T-helper 2 cell treated with Interferon-gamma antibody and Interleukin-4, amounts not matched to agents 5 μg/mL and 100 μg/mL, for 36 hours (primary cell): ENCODE results near the gene RAB37.
A peak's percentile ranks its signal among the peaks of the same experiment; 100 is the strongest.

Source experiments
- DNase-seq: peaks from one replicate; pipeline ENCODE4 v3.0.0; 2021; ENCODE audit warnings: low spot score
- H3K27ac Mint-ChIP-seq: one replicate; pipeline ENCODE4 v1.8.0; 2021; ENCODE audit warnings: mild to moderate bottlenecking, mixed read lengths
- H3K27me3 Mint-ChIP-seq: one replicate; pipeline ENCODE4 v1.8.0; 2021; ENCODE audit warnings: low read depth, mixed read lengths
- H3K36me3 Mint-ChIP-seq: one replicate; pipeline ENCODE4 v1.8.0; 2021; ENCODE audit warnings: low read depth, mixed read lengths
- H3K4me1 Mint-ChIP-seq: one replicate; pipeline ENCODE4 v1.8.0; 2021; ENCODE audit warnings: low read depth, mixed read lengths
- H3K4me3 Mint-ChIP-seq: one replicate; pipeline ENCODE4 v1.8.0; 2022; ENCODE audit warnings: mild to moderate bottlenecking, moderate library complexity, mixed read lengths
- H3K9me3 Mint-ChIP-seq: one replicate; pipeline ENCODE4 v1.8.0; 2021; ENCODE audit warnings: mixed read lengths

The RAB37 gene

DNA sequence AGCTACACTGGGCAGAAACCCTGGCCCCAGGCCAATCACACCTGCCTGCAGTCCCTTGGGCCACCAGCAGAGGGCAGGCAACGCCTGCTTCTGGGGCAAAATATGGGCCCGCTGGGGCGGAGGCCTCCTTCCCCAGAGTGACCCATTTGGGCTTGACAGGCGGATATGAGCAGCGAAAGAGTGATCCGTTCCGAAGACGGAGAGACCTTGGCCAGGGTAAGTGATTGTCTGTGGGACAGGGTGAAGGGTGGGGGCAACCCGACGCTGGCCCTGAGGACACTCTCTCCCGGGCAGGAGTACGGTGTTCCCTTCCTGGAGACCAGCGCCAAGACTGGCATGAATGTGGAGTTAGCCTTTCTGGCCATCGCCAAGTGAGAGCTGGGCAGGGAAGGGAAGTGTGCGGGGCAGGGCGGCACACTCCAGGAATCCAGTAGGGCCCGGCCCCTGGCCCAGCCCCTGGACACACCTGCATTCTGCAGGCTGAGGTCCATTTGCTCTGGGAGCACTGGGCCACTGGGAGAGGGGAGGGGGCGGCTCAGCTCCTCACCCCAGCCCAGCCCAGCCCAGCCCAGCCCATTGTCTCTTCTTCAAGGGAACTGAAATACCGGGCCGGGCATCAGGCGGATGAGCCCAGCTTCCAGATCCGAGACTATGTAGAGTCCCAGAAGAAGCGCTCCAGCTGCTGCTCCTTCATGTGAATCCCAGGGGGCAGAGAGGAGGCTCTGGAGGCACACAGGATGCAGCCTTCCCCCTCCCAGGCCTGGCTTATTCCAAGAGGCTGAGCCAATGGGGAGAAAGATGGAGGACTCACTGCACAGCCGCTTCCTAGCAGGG lies 7.9 kb downstream of the RAB37 start:
- H3K4me1 Mint-ChIP-seq, result peaks cover 61% of the 10 kb centered on the region
- peak overlapping the region; percentile 69 for H3K27ac Mint-ChIP-seq
- H3K36me3 Mint-ChIP-seq, result peaks cover 49% of the 10 kb centered on the region
- H3K4me3 Mint-ChIP-seq, result peak overlapping the region; percentile 72
- no peaks in the 10 kb centered on the region for H3K27me3 Mint-ChIP-seq
- H3K9me3 Mint-ChIP-seq, result no peaks in the 10 kb centered on the region
- peak; percentile 81 for DNase-seq

GRCh38 chr17:74745548-74746177 lies 8.6 kb downstream of the RAB37 start:
- H3K4me1 Mint-ChIP-seq, result peaks cover 54% of the 10 kb centered on the region
- H3K36me3 Mint-ChIP-seq, result peaks cover 49% of the 10 kb centered on the region
- H3K4me3 Mint-ChIP-seq, result no peak overlapping the region
- no peak for DNase-seq
- H3K9me3 Mint-ChIP-seq, result no peaks in the 10 kb centered on the region
- no peaks in the 10 kb centered on the region for H3K27me3 Mint-ChIP-seq
- H3K27ac Mint-ChIP-seq, result no peak overlapping the region

DNA sequence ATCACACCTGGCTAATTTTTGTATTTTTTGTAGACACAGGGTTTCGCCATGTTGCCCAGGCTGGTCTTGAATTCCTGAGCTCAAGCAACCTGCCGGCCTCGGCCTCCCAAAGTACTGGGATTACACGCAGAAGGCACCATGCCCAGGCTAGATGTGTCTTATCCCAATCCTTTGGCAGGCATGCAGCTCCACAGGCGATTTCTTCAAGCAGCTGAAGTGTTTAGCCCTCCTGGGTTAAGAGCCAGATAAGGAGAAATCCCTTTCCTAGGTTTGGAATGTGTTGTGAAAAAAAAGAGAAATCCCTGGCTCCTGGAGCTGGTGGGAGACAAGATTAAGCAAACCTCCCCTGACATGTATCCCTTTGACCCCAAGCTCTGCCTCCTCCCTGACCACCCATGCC lies 9.3 kb downstream of the RAB37 start:
- H3K9me3 Mint-ChIP-seq, result no peaks in the 10 kb centered on the region
- no peaks in the 10 kb centered on the region for H3K27me3 Mint-ChIP-seq
- peaks cover 52% of the 10 kb centered on the region for H3K36me3 Mint-ChIP-seq
- peak overlapping the region; percentile 81 for H3K27ac Mint-ChIP-seq
- H3K4me1 Mint-ChIP-seq, result peaks cover 51% of the 10 kb centered on the region
- peak overlapping the region; percentile 67 for H3K4me3 Mint-ChIP-seq
- DNase-seq, result no peak

DNA sequence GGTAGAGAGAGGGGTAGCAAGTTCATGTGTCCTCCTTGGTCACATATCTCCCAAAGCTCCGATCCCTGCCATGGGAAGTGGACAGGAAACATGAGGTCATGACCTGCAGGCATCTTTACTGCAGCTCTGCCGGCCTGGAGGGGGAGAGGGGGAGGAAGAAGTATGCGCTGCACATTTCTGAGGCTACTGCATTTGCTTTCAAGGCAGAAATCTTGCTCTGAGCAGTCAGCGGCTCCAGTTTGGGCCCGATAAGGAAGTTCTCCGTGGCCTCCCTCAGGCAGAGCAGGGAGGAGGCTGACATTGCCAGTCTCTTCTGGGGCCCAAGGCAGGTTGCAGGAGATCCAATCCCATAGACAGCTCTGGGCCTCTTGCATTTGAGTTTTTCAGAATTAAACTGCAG lies 9.9 kb downstream of the RAB37 start:
- Mint-ChIP-seq H3K27ac (peak overlapping the region; percentile 81), H3K4me3 (peak overlapping the region; percentile 67), H3K4me1 (peaks cover 46% of the 10 kb centered on the region), H3K27me3 (no peaks in the 10 kb centered on the region), H3K36me3 (peaks cover 52% of the 10 kb centered on the region), H3K9me3 (no peaks in the 10 kb centered on the region)
- no peak for DNase-seq

DNA sequence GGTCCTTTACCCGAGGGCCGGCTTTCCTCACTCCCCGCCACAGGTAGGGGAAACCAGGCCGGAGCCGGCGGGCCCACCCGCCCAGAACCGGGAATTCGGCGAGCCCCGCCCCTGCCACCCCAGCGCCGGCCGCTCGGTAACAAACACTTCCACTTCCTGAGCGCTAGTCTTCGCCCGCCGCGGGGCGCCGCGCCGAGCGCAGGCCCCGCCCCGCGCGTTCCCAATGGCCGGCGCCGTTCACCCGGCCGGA lies 11.1 kb downstream of the RAB37 start:
- Mint-ChIP-seq H3K27me3 (no peaks in the 10 kb centered on the region), H3K9me3 (no peaks in the 10 kb centered on the region), H3K4me3 (peak overlapping the region; percentile 67), H3K4me1 (peaks cover 44% of the 10 kb centered on the region), H3K27ac (no peak overlapping the region), H3K36me3 (peaks cover 55% of the 10 kb centered on the region)
- no peak for DNase-seq

DNA sequence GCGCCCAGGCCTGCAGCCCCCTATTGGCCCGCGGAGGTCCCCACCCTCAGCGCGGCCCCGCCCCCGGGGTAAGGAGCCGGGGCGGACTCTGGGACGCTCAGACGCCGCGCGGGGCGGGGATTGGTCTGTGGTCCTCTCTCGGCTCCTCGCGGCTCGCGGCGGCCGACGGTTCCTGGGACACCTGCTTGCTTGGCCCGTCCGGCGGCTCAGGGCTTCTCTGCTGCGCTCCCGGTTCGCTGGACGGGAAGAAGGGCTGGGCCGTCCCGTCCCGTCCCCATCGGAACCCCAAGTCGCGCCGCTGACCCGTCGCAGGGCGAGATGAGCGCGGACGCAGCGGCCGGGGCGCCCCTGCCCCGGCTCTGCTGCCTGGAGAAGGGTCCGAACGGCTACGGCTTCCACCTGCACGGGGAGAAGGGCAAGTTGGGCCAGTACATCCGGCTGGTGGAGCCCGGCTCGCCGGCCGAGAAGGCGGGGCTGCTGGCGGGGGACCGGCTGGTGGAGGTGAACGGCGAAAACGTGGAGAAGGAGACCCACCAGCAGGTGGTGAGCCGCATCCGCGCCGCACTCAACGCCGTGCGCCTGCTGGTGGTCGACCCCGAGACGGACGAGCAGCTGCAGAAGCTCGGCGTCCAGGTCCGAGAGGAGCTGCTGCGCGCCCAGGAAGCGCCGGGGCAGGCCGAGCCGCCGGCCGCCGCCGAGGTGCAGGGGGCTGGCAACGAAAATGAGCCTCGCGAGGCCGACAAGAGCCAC lies 11.6 kb downstream of the RAB37 start, which contains the start of gene NHERF1:
Gene NHERF1, plus strand, starts transcription at position 100 of the 750 bp plus-strand sequence. Its CDS starts 219 bp downstream, at position 319.
- H3K4me3 Mint-ChIP-seq, result peak within 1 kb of the TSS; percentile 96
- H3K36me3 Mint-ChIP-seq, result peaks cover 52% of the 10 kb centered on the region
- peaks cover 44% of the 10 kb centered on the region for H3K4me1 Mint-ChIP-seq
- DNase-seq, result peak; percentile 97
- H3K9me3 Mint-ChIP-seq, result no peaks in the 10 kb centered on the region
- peak within 1 kb of the TSS; percentile 78 for H3K27ac Mint-ChIP-seq
- no peaks in the 10 kb centered on the region for H3K27me3 Mint-ChIP-seq

- H3K4me1 Mint-ChIP-seq, result peaks cover 40% of the 10 kb centered on the region
- H3K9me3 Mint-ChIP-seq, result no peaks in the 10 kb centered on the region
- peak overlapping the region; percentile 96 for H3K4me3 Mint-ChIP-seq
- H3K27me3 Mint-ChIP-seq, result no peaks in the 10 kb centered on the region
- no peak for DNase-seq
- peak overlapping the region; percentile 78 for H3K27ac Mint-ChIP-seq
- peaks cover 46% of the 10 kb centered on the region for H3K36me3 Mint-ChIP-seq
Measured at GRCh38 chr17:74749279-74750038, 12.4 kb downstream of the RAB37 start.

DNA sequence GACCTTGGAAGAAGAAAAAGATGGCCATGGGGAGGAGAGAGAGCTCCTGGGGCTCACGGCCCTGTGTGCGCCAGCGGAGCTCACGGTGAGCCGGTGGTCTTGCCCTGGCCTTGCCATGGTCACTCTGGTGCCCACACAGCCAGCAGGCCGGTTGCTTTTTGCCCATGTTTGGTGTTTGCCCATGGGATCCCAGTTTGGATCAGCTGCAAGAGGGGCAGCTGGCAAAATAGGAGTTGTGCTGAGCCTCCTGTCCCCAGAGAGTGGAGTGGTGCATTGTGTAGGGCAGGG lies 12.9 kb downstream of the RAB37 start:
- no peaks in the 10 kb centered on the region for H3K27me3 Mint-ChIP-seq
- DNase-seq, result no peak
- H3K9me3 Mint-ChIP-seq, result no peaks in the 10 kb centered on the region
- peaks cover 45% of the 10 kb centered on the region for H3K36me3 Mint-ChIP-seq
- H3K4me1 Mint-ChIP-seq, result peaks cover 40% of the 10 kb centered on the region
- H3K27ac Mint-ChIP-seq, result peak overlapping the region; percentile 80
- H3K4me3 Mint-ChIP-seq, result peak overlapping the region; percentile 96

DNA sequence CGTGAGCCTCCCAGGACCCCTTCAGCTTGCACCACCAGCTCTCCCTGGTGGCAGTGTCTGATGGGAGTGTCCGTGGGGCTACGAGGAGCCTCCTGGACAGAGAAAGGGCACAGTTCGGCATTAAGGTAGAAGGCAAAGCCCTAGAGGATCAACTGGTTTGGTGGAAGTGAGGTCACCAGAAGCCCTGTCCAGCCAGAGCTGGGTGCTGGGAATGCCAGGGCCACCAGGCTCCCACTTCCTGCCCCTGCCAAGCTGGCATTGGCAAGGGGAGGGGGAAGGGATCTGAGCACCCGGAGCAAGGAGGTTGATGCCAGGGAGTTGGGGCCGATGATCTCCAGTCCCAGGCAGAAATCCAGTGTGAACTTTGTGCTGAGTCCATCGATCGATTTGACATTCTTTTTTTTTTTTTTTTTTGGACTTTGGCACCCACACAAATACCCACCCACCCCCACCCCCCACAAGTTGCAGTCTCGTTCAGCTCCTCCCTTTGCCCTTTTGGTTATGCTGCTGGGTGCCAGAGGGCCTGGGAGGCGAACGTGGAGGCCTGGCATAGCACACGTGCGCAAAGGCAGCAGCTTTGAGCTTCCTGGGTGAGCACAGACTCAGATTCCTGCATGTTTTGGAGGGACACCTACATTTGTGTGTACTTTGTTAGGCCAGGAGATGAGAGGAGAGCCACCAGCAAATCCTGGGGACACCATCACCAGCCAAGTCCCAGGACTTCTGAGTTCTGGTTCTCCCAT lies 13.4 kb downstream of the RAB37 start:
- Mint-ChIP-seq H3K27me3 (no peaks in the 10 kb centered on the region), H3K4me1 (peaks cover 45% of the 10 kb centered on the region), H3K9me3 (no peaks in the 10 kb centered on the region), H3K4me3 (peak overlapping the region; percentile 96), H3K27ac (peak overlapping the region; percentile 80), H3K36me3 (peaks cover 46% of the 10 kb centered on the region)
- no peak for DNase-seq

DNA sequence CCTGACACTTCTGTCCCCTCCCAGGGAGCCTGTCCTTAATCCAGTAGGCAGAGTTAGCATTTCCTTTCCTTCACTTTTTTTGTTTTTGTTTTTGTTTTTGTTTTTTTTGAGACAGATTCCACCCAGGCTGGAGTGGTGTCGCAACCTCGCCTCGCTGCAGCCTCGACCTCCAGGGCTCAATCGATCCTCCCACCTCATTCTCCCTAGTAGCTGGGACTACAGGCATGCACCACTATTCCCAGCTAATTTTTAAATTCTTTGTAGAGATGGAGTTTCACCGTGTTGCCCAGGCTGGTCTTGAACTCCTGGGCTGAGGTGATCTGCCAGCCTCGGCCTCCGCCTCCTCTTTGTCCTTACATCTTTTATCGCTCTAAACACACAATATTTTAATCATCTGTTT lies 15.4 kb downstream of the RAB37 start:
- H3K36me3 Mint-ChIP-seq, result peaks cover 43% of the 10 kb centered on the region
- peak overlapping the region; percentile 59 for H3K27ac Mint-ChIP-seq
- H3K9me3 Mint-ChIP-seq, result no peaks in the 10 kb centered on the region
- H3K4me1 Mint-ChIP-seq, result peaks cover 43% of the 10 kb centered on the region
- DNase-seq, result no peak
- no peaks in the 10 kb centered on the region for H3K27me3 Mint-ChIP-seq
- H3K4me3 Mint-ChIP-seq, result peak overlapping the region; percentile 96

DNA sequence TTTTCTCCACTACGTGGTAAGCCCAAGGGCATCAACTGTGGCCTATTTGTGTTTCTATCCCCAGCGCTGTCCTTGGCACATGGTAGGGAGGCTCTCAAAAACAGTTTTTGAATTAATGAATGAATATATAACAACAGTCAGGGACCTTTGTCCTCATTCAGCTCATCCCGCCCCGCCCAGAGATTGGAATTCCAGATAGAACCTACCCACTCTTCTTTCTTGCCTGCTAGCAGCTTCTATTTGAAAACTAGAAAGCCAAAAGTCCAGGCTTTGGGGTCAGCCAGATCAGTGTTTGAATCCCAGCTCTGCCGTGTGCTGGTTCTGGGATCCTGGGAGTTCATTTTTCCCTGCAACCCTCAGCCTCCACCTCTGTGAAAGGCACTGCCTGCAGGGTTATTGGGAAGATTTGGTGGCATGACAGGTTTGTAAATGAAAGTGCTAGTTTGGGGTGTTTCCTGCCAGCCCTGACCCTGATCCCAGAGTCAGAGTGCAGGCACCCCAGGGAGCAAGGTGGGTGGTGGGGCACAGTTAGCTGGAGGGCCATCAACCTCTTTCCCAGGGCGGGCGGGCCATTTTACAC lies 15.9 kb downstream of the RAB37 start:
- Mint-ChIP-seq H3K4me1 (peaks cover 45% of the 10 kb centered on the region), H3K27me3 (no peaks in the 10 kb centered on the region), H3K9me3 (no peaks in the 10 kb centered on the region), H3K27ac (peak overlapping the region; percentile 47), H3K36me3 (peaks cover 45% of the 10 kb centered on the region), H3K4me3 (peak overlapping the region; percentile 96)
- no peak for DNase-seq

DNA sequence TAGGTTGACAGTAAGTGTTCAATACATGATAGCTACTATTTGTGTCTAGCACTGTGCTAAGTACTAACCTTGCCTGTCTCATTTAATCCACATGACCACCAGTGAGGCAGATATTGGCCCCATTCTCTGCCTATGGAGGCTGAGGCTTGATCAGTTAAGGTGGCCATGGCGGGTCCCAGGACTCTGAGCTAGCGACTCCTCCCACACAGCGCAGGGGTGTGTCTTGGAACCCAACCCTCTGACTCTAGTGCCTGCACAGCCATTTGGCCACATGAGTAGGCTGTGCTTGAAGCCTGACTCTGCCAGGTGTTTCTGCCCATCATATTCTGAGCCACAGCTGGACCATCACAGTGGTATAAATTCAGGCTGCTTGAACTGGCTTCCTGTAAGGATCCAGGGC lies 17.8 kb downstream of the RAB37 start:
- Mint-ChIP-seq H3K9me3 (no peaks in the 10 kb centered on the region), H3K36me3 (peaks cover 43% of the 10 kb centered on the region), H3K27me3 (no peaks in the 10 kb centered on the region), H3K4me3 (peak overlapping the region; percentile 18), H3K4me1 (peaks cover 62% of the 10 kb centered on the region), H3K27ac (no peak overlapping the region)
- no peak for DNase-seq

DNA sequence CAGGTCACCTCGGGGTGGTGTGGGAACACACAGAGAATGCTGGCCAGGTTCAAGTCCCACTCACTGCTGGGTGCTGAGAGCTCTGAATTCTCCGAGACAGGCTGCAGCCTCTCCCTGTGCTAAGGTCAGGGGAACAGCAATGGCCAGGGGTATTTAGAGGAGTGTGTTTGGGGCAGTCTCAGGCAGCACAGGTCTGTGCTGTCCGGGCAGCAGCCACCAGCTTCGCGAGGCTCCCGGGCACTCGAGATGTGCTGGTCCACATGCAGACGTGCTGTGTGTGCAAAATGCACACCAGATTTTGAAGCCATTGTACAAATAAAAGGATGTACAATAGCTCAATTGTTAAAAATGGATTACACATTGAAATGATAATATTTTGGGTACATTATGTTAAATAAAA lies 18.5 kb downstream of the RAB37 start:
- peaks cover 38% of the 10 kb centered on the region for H3K36me3 Mint-ChIP-seq

More for the DNA sequence above, 18.5 kb downstream of the RAB37 start:
- Mint-ChIP-seq H3K27ac (peak overlapping the region; percentile 20), H3K9me3 (no peaks in the 10 kb centered on the region), H3K27me3 (no peaks in the 10 kb centered on the region), H3K4me3 (no peak overlapping the region), H3K4me1 (peaks cover 67% of the 10 kb centered on the region)
- no peak for DNase-seq
